Measurements from ENCODE around the gene TIGD7.

TIGD7 gene

DNA sequence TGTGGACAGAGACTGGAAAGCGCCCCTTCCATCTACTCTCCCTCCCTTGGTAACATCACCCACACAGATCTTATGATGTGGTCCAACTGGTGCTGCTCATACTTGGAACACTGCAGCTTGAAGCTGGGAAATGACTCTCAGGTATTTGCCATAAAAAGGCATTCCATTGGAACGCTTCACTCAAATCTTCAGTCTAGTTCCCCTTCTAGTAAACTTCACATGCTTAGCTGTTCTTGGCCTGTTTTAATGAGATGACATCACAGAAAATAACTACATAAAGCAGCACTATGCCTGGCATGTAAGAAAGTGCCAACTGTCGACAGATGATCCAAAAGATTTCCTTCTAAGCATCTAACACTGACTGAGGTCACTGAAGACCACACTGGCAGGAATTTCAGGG is 12.6 kb downstream of the TIGD7 start:
- TF ChIP-seq, protein P1, sequence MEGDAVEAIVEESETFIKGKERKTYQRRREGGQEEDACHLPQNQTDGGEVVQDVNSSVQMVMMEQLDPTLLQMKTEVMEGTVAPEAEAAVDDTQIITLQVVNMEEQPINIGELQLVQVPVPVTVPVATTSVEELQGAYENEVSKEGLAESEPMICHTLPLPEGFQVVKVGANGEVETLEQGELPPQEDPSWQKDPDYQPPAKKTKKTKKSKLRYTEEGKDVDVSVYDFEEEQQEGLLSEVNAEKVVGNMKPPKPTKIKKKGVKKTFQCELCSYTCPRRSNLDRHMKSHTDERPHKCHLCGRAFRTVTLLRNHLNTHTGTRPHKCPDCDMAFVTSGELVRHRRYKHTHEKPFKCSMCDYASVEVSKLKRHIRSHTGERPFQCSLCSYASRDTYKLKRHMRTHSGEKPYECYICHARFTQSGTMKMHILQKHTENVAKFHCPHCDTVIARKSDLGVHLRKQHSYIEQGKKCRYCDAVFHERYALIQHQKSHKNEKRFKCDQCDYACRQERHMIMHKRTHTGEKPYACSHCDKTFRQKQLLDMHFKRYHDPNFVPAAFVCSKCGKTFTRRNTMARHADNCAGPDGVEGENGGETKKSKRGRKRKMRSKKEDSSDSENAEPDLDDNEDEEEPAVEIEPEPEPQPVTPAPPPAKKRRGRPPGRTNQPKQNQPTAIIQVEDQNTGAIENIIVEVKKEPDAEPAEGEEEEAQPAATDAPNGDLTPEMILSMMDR (IDR thresholded peaks at IDR 0.05): no peak

DNA sequence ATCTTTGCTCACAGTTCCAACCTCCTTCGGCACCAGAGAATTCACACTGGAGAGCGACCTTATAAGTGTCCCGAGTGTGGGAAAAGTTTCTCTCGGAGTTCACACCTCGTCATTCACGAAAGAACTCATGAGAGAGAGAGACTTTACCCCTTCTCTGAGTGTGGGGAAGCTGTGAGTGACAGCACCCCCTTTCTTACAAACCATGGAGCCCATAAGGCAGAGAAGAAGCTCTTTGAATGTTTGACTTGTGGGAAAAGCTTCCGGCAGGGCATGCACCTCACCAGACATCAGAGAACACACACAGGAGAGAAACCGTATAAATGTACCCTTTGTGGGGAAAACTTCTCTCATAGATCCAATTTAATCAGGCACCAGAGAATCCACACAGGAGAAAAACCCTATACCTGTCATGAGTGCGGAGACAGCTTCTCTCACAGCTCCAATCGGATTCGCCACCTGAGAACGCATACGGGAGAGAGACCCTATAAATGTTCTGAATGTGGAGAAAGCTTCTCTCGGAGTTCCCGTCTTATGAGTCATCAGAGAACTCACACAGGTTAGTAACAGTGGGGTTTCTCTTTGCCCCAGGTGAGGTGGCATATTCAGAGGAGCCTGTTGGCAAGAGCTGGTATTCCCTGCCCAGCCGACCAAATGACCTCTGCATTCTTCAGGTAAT is 15.1 kb downstream of the TIGD7 start:
- TF ChIP-seq, protein P1 (IDR thresholded peaks at IDR 0.05): no peak

DNA sequence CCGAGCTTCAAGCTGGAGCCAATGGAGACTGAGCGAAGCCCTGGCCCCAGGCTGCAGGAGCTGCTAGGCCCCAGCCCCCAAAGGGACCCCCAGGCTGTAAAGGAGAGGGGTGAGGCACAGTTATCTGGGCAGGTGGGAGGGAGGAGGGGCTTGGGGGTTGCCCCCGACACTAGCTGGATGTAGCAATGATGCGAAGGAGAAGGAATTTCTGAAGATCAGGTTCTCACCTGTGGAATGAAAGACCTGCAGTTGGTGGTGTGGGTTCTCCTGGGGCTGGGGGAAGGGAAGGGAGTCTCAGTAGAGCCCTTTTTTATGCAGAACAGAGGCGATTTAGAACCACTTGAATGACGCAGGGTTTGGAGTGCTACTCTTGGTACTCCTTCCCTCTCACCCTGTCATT is 20.1 kb downstream of the TIGD7 start:
- TF ChIP-seq, protein P1 (IDR thresholded peaks at IDR 0.05): no peak

DNA sequence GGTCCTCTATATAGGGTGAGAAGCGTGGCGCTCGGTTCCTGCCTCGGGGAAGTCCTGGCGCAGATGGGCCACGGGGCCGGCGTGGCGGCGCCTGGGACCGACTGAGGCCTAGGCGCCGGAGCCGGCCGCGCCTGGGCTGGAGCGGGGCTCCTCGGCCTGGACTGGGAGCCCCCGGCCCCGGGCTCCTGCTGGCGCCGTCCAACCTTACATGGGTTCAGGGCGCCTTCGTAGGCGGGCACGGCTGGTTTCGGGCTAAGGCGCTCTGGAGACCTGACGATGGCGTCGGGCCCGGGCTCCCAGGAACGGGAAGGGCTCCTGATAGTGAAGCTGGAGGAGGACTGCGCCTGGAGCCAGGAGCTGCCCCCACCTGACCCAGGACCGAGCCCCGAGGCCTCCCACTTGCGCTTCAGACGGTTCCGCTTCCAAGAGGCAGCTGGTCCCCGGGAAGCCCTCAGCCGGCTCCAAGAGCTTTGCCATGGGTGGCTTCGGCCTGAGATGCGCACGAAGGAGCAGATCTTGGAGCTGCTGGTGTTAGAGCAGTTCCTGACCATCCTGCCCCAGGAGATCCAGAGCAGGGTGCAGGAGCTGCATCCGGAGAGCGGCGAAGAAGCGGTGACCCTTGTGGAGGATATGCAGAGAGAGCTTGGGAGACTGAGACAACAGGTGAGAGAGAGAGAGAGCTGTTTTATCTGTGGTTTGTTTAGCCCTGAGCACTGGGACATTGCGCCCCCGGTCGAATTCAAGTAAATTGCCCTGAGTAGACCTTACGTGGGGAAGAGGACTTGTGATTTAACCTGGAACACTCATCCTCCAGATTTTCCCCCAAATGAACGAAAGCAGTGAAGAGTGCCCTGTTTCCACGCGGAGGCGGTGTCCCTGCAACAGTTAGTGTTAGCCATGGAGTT is 21.4 kb downstream of the TIGD7 start:
- TF ChIP-seq, protein P1 (IDR thresholded peaks at IDR 0.05): no peak

DNA sequence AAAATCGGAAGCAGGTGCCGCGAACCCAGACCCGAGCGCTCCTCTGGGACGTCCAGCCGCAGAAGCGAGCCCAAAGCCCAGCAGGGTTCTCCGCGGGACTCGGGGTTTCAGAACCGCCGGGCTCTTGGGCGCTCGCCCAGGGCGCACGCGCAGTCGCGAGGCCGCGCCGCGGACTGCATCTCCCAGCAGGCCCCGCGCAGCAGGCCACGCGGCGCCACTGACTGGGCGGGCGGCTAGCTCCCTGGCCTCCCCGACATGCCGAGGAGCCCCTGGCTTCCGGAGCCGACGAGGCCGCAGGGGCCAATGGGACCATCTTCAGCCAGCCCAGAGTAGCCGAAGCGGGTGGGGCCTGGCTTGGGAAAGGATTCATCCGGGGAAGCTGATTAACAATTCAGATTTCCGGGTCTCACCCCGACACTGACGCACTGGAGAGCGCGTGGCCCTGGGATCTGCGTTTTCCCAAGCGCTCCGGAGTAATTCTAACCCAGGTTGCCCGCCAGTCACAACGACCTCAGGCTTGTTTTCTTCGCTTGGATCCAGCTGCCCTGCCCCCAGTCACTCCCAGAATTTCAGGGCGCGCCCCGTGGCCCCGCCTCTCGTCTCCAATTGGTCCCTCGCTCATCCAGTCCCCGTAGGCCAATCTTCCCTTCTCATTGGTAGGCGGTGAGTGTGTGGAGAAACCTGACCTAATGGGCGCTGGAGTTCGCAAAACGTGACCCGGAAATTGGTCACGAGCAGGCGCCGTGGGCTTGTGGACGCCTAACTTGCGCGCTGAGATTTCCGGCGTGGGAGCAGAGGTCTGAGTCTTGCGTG is 22.3 kb downstream of the TIGD7 start, which contains the start of gene ZNF263:
Gene ZNF263, plus strand, starts transcription at position 762 of the 813 bp plus-strand sequence. CDS start 328 bp downstream, outside the sequence.
- TF ChIP-seq, protein P1 (IDR thresholded peaks at IDR 0.05): no peak

DNA sequence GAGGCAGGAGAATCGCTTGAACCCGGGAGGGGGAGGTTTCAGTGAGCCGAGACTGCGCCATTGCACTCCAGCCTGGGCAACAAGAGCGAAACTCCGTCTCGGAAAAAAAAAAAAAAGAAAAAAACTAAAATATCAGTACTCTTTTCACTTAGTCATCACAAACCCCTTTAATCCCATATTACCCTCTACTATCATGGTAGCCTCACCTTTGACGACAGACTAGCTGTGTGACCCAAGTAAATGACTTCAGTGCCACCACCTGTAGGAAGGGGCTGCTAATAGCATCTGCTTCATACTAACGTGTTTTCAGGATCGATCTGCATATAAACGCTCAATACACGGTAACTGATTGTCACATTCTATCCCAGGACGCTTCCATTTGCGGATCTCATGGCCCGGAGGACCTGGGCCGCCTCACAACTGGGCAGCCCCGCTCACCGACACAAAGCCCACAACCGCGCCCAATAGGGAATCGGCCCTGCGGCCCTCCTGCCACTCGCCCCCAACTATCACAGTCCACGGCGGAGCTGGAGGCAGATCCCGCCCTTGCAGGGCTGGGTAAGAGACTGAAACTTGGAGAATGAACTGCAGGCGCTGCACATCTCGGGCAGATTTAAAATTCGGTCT is 23.0 kb downstream of the TIGD7 start:
- TF ChIP-seq, protein P1 (IDR thresholded peaks at IDR 0.05): no peak

Measured in LNCAP (cell line).